Liver (tissue), 3 donors: ENCODE results near the gene BTBD9.

Experiments
- EGR1 ChIP-seq, 2 donors: IDR thresholded peaks; 2 replicates each; pipeline ENCODE4 v1.6.1; 2016 to 2018; ENCODE audit warnings: antibody characterized with exemption in 2 of 2, low read depth in 2 of 2
- GABPA ChIP-seq, 2 donors: IDR thresholded peaks in 1 of 2; conservative IDR thresholded peaks in 1 of 2; 2 replicates each; pipeline ENCODE4 v1.6.1; 2016; ENCODE audit warnings: antibody characterized with exemption in 2 of 2, mild to moderate bottlenecking in 1 of 2, moderate library complexity in 1 of 2
- HNF4A ChIP-seq, 2 donors: conservative IDR thresholded peaks; 2 replicates each; pipeline ENCODE4 v1.6.1; 2016; ENCODE audit warnings: antibody characterized with exemption in 2 of 2, mild to moderate bottlenecking in 2 of 2
- JUND ChIP-seq, 2 donors: IDR thresholded peaks; 2 replicates each; pipeline ENCODE4 v1.6.1; 2016; ENCODE audit warnings: antibody characterized with exemption in 2 of 2
- RAD21 ChIP-seq, 2 donors: IDR thresholded peaks; 2 replicates each; pipeline ENCODE4 v1.6.1; 2016; ENCODE audit warnings: antibody characterized with exemption in 2 of 2, mild to moderate bottlenecking in 2 of 2
- RXRA ChIP-seq, 2 donors: IDR thresholded peaks; 2 replicates each; pipeline ENCODE4 v1.6.1; 2017 to 2018; ENCODE audit warnings: antibody characterized with exemption in 2 of 2, mild to moderate bottlenecking in 1 of 2
- SP1 ChIP-seq: IDR thresholded peaks from 2 replicates; pipeline ENCODE4 v1.6.1; 2018; ENCODE audit warnings: antibody characterized with exemption, mild to moderate bottlenecking
- TAF1 ChIP-seq: conservative IDR thresholded peaks from 2 replicates; pipeline ENCODE4 v1.6.1; 2016; ENCODE audit warnings: antibody characterized with exemption, mild to moderate bottlenecking
- TF ChIP-seq, protein P1 (sequence below): fragments of 150-350 bp; IDR thresholded peaks from 2 replicates; pipeline ENCODE4 v1.5.1; 2017; ENCODE audit warnings: improper control_type of control experiment, low read depth, low read length; ENCODE audit not compliant: missing input control
- TF ChIP-seq, protein P2 (sequence below): IDR thresholded peaks from 2 replicates; pipeline ENCODE4 v1.6.1; 2016; ENCODE audit warnings: antibody characterized with exemption, mild to moderate bottlenecking
- TF ChIP-seq, protein P3 (sequence below): IDR thresholded peaks from 2 replicates; pipeline ENCODE4 v1.6.1; 2016; ENCODE audit warnings: antibody characterized with exemption
- TF ChIP-seq, protein P4 (sequence below): IDR thresholded peaks from 2 replicates; pipeline ENCODE4 v1.6.1; 2016; ENCODE audit warnings: antibody characterized with exemption
- donor health status: healthy.
- donor health status: healthy.

DNA sequence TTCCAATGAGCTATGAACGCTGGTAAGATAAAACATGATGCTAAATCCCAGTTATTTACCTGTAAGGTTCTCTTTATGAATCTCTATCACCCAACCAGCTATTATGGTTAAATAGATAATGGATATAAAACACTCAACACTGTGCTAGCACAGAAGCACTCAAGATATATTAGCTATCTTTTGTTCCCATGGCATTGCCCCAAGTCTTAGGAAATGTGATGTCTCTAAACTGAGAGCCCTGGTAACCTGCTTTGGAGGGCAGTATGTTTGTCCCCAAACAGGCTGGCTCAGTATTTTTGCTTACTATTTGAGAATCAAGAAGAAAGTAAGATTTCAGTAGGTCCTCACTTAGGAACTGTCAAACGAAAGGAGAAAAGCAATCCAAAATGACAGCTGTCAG is 90.5 kb downstream of the BTBD9 start:
- TF ChIP-seq, protein P1, sequence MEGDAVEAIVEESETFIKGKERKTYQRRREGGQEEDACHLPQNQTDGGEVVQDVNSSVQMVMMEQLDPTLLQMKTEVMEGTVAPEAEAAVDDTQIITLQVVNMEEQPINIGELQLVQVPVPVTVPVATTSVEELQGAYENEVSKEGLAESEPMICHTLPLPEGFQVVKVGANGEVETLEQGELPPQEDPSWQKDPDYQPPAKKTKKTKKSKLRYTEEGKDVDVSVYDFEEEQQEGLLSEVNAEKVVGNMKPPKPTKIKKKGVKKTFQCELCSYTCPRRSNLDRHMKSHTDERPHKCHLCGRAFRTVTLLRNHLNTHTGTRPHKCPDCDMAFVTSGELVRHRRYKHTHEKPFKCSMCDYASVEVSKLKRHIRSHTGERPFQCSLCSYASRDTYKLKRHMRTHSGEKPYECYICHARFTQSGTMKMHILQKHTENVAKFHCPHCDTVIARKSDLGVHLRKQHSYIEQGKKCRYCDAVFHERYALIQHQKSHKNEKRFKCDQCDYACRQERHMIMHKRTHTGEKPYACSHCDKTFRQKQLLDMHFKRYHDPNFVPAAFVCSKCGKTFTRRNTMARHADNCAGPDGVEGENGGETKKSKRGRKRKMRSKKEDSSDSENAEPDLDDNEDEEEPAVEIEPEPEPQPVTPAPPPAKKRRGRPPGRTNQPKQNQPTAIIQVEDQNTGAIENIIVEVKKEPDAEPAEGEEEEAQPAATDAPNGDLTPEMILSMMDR, result no peak
- TF ChIP-seq, protein P2, sequence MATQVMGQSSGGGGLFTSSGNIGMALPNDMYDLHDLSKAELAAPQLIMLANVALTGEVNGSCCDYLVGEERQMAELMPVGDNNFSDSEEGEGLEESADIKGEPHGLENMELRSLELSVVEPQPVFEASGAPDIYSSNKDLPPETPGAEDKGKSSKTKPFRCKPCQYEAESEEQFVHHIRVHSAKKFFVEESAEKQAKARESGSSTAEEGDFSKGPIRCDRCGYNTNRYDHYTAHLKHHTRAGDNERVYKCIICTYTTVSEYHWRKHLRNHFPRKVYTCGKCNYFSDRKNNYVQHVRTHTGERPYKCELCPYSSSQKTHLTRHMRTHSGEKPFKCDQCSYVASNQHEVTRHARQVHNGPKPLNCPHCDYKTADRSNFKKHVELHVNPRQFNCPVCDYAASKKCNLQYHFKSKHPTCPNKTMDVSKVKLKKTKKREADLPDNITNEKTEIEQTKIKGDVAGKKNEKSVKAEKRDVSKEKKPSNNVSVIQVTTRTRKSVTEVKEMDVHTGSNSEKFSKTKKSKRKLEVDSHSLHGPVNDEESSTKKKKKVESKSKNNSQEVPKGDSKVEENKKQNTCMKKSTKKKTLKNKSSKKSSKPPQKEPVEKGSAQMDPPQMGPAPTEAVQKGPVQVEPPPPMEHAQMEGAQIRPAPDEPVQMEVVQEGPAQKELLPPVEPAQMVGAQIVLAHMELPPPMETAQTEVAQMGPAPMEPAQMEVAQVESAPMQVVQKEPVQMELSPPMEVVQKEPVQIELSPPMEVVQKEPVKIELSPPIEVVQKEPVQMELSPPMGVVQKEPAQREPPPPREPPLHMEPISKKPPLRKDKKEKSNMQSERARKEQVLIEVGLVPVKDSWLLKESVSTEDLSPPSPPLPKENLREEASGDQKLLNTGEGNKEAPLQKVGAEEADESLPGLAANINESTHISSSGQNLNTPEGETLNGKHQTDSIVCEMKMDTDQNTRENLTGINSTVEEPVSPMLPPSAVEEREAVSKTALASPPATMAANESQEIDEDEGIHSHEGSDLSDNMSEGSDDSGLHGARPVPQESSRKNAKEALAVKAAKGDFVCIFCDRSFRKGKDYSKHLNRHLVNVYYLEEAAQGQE, result no peak
- TF ChIP-seq TAF1, result no peak
- TF ChIP-seq EGR1 (IDR thresholded peaks at IDR 0.05; ENCODE audit: low read depth in 2 of 2), result no peak
- TF ChIP-seq, protein P3, sequence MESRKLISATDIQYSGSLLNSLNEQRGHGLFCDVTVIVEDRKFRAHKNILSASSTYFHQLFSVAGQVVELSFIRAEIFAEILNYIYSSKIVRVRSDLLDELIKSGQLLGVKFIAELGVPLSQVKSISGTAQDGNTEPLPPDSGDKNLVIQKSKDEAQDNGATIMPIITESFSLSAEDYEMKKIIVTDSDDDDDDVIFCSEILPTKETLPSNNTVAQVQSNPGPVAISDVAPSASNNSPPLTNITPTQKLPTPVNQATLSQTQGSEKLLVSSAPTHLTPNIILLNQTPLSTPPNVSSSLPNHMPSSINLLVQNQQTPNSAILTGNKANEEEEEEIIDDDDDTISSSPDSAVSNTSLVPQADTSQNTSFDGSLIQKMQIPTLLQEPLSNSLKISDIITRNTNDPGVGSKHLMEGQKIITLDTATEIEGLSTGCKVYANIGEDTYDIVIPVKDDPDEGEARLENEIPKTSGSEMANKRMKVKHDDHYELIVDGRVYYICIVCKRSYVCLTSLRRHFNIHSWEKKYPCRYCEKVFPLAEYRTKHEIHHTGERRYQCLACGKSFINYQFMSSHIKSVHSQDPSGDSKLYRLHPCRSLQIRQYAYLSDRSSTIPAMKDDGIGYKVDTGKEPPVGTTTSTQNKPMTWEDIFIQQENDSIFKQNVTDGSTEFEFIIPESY, result no peak
- no peak for TF ChIP-seq JUND (IDR thresholded peaks at IDR 0.05)
- no peak for TF ChIP-seq RXRA (IDR thresholded peaks at IDR 0.05)
- TF ChIP-seq GABPA (IDR thresholded peaks at IDR 0.05 in 1 of 2, conservative IDR thresholded peaks at IDR 0.05 in 1 of 2), result no peak
- TF ChIP-seq, protein P4, sequence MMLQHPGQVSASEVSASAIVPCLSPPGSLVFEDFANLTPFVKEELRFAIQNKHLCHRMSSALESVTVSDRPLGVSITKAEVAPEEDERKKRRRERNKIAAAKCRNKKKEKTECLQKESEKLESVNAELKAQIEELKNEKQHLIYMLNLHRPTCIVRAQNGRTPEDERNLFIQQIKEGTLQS, result no peak
- no peak for TF ChIP-seq SP1
- no peak for TF ChIP-seq RAD21 (IDR thresholded peaks at IDR 0.05)
- no peak for TF ChIP-seq HNF4A (conservative IDR thresholded peaks at IDR 0.05)
